Neural cell (in vitro differentiated cells): Measurements from ENCODE around the gene MSI2. TPM values are rescaled to one million over a fixed set of nuclear protein-coding genes. Genes with fewer than 3 reads are reported as not detected.

Experiments used
- H2AFZ ChIP-seq: fragments of 200-600, 300-800 bp; sonication (generic), shearing (Covaris generic); 2 replicates; pipeline ENCODE4 v1.6.0; 2014; ENCODE audit warnings: low read depth, mild to moderate bottlenecking, antibody characterized with exemption, low read length, moderate library complexity
- H3F3A ChIP-seq: fragments of 200-600 bp; shearing (Covaris generic); 2 replicates; pipeline ENCODE4 v1.6.1; 2016; ENCODE audit warnings: mild to moderate bottlenecking, moderate library complexity, mixed read lengths, antibody characterized with exemption, low read length; ENCODE audit not compliant: insufficient read depth, poor library complexity, severe bottlenecking
- H3K27ac ChIP-seq: fragments of 200-600, 300-800 bp; sonication (generic), shearing (Covaris generic); 2 replicates; pipeline ENCODE4 v1.5.1; 2014; ENCODE audit warnings: mild to moderate bottlenecking, low read length, moderate library complexity
- H3K27me3 ChIP-seq: fragments of 300-800, 200-600 bp; sonication (generic), shearing (Covaris generic); 2 replicates; pipeline ENCODE4 v1.6.0; 2014; ENCODE audit warnings: mild to moderate bottlenecking, low read depth, low read length, moderate library complexity; ENCODE audit not compliant: insufficient read depth
- H3K36me3 ChIP-seq: fragments of 300-800, 200-600 bp; sonication (generic), shearing (Covaris generic); 2 replicates; pipeline ENCODE4 v1.5.1; 2014; ENCODE audit warnings: mild to moderate bottlenecking, antibody characterized with exemption, low read length, moderate library complexity; ENCODE audit not compliant: insufficient read depth
- H3K4me2 ChIP-seq: fragments of 300-800, 200-600 bp; sonication (generic), shearing (Covaris generic); 2 replicates; pipeline ENCODE4 v1.6.0; 2014; ENCODE audit warnings: mild to moderate bottlenecking, low read length
- H3K4me3 ChIP-seq: fragments of 300-800, 200-600 bp; sonication (generic), shearing (Covaris generic); 2 replicates; pipeline ENCODE4 v1.5.1; 2014; ENCODE audit warnings: mild to moderate bottlenecking, low read length, moderate library complexity
- H3K79me2 ChIP-seq: fragments of 200-600 bp; shearing (Covaris generic); replicated peaks from 2 replicates; pipeline ENCODE4 v1.6.0; 2014; ENCODE audit warnings: mild to moderate bottlenecking, low read length, moderate library complexity; ENCODE audit not compliant: insufficient read depth
- H3K9ac ChIP-seq: fragments of 300-800, 200-600 bp; sonication (generic), shearing (Covaris generic); 2 replicates; pipeline ENCODE4 v1.6.1; 2016; ENCODE audit warnings: mild to moderate bottlenecking, low read length, mixed read lengths
- H3K9me2 ChIP-seq: fragments of 200-600 bp; shearing (Covaris generic); 2 replicates; pipeline ENCODE4 v1.6.1; 2016; ENCODE audit warnings: mild to moderate bottlenecking, low read length, mixed read lengths; ENCODE audit not compliant: insufficient read depth
- H3K9me3 ChIP-seq: fragments of 200-600, 300-800 bp; sonication (generic), shearing (Covaris generic); 2 replicates; pipeline ENCODE4 v1.6.1; 2016; ENCODE audit warnings: mild to moderate bottlenecking, mixed run types, low read length, moderate library complexity, mixed read lengths
- H4K20me1 ChIP-seq: fragments of 200-600 bp; shearing (Covaris generic); 2 replicates; pipeline ENCODE4 v1.6.1; 2016; ENCODE audit warnings: mild to moderate bottlenecking, mixed run types; ENCODE audit not compliant: insufficient read depth
- EP300 ChIP-seq: fragments of 450-650 bp; conservative IDR thresholded peaks from 2 replicates; pipeline ENCODE4 v1.6.1; 2014; ENCODE audit warnings: antibody characterized with exemption, mild to moderate bottlenecking, moderate library complexity; ENCODE audit not compliant: poor library complexity, severe bottlenecking
- EZH2 ChIP-seq: fragments of 200-600, 300-800 bp; shearing (Covaris generic), sonication (generic); IDR thresholded peaks from 2 replicates; pipeline ENCODE4 v1.6.1; 2014; ENCODE audit warnings: antibody characterized with exemption, low read length, borderline replicate concordance, mild to moderate bottlenecking; ENCODE audit not compliant: insufficient read depth, poor library complexity, severe bottlenecking
- MXI1 ChIP-seq: fragments of 450-650 bp; conservative IDR thresholded peaks from 2 replicates; pipeline ENCODE4 v1.6.1; 2014; ENCODE audit warnings: antibody characterized with exemption, mild to moderate bottlenecking; ENCODE audit not compliant: poor library complexity, severe bottlenecking
- POLR2AphosphoS5 ChIP-seq: IDR thresholded peaks from 2 replicates; pipeline ENCODE4 v1.6.1; 2012
- RAD21 ChIP-seq: fragments of 450-650 bp; conservative IDR thresholded peaks from 2 replicates; pipeline ENCODE4 v1.6.1; 2014; ENCODE audit warnings: antibody characterized with exemption, mild to moderate bottlenecking, moderate library complexity
- SMC3 ChIP-seq: fragments of 450-650 bp; conservative IDR thresholded peaks from 2 replicates; pipeline ENCODE4 v1.6.1; 2014; ENCODE audit warnings: antibody characterized with exemption, mild to moderate bottlenecking, moderate library complexity; ENCODE audit not compliant: poor library complexity
- TAF1 ChIP-seq: IDR thresholded peaks from 2 replicates; pipeline ENCODE4 v1.6.1; 2012; ENCODE audit warnings: low read depth
- polyA plus RNA-seq: library from polyadenylated mRNA; depleted of rRNA; stranded (reverse); fragments of >200 nt; gene quantifications from 2 replicates; pipeline ENCODE4 v1.2.3, GENCODE V29; 2014
- TF ChIP-seq, protein P1 (sequence below): fragments of 450-650 bp; IDR thresholded peaks from 2 replicates; pipeline ENCODE4 v1.5.1; 2014; ENCODE audit warnings: antibody characterized with exemption, mild to moderate bottlenecking, moderate library complexity; ENCODE audit not compliant: poor library complexity, severe bottlenecking
- TF ChIP-seq, protein P2 (sequence below): IDR thresholded peaks from 2 replicates; pipeline ENCODE4 v1.6.1; 2012; ENCODE audit warnings: borderline replicate concordance

The MSI2 gene
- polyA plus RNA-seq, 1 donor from 2014 or later, result 61.4 TPM

GRCh38 chr17:57554826-57555635, 298.7 kb downstream of the MSI2 start:
- peak overlapping the region; percentile 65 for H3K27ac ChIP-seq

DNA sequence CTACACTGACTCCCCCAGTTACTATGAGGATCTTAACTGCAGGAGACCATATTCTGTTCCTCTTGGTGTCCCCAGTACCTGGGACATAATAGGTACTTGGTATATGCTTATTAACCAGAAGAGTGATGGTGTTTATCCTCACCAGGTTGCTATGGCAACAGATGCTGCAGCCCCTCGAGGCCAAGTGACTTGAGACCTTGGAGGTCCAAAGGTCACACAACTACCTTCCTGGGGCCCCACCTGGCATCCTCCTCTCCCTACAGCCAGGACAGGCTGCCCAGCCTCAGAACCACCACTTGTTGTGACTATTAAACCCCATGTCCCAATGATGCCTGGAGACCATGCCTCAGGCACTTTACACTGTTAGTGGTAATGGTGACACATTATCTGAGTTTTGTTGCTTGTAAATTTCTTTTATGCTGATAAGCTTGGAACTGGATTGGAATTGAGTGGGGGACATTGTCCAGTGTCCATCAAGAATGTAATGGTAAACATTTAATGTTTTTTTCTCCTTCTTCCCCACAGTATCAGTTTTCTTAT, 299.4 kb downstream of the MSI2 start:
- H3K9me2 ChIP-seq, result no peaks in the 10 kb centered on the region
- no peaks in the 10 kb centered on the region for H3K9me3 ChIP-seq
- no peak overlapping the region for H3K4me3 ChIP-seq
- no peak overlapping the region for H2AFZ ChIP-seq
- no peaks in the 10 kb centered on the region for H3K27me3 ChIP-seq
- H3K79me2 ChIP-seq, result peaks cover 40% of the 10 kb centered on the region
- no peak overlapping the region for H3K27ac ChIP-seq
- no peak for TF ChIP-seq SMC3
- no peak for TF ChIP-seq POLR2AphosphoS5
- no peak for TF ChIP-seq MXI1
- TF ChIP-seq RAD21, result no peak
- TF ChIP-seq, protein P1, sequence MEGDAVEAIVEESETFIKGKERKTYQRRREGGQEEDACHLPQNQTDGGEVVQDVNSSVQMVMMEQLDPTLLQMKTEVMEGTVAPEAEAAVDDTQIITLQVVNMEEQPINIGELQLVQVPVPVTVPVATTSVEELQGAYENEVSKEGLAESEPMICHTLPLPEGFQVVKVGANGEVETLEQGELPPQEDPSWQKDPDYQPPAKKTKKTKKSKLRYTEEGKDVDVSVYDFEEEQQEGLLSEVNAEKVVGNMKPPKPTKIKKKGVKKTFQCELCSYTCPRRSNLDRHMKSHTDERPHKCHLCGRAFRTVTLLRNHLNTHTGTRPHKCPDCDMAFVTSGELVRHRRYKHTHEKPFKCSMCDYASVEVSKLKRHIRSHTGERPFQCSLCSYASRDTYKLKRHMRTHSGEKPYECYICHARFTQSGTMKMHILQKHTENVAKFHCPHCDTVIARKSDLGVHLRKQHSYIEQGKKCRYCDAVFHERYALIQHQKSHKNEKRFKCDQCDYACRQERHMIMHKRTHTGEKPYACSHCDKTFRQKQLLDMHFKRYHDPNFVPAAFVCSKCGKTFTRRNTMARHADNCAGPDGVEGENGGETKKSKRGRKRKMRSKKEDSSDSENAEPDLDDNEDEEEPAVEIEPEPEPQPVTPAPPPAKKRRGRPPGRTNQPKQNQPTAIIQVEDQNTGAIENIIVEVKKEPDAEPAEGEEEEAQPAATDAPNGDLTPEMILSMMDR, result no peak
- TF ChIP-seq TAF1, result no peak
- TF ChIP-seq, protein P2, sequence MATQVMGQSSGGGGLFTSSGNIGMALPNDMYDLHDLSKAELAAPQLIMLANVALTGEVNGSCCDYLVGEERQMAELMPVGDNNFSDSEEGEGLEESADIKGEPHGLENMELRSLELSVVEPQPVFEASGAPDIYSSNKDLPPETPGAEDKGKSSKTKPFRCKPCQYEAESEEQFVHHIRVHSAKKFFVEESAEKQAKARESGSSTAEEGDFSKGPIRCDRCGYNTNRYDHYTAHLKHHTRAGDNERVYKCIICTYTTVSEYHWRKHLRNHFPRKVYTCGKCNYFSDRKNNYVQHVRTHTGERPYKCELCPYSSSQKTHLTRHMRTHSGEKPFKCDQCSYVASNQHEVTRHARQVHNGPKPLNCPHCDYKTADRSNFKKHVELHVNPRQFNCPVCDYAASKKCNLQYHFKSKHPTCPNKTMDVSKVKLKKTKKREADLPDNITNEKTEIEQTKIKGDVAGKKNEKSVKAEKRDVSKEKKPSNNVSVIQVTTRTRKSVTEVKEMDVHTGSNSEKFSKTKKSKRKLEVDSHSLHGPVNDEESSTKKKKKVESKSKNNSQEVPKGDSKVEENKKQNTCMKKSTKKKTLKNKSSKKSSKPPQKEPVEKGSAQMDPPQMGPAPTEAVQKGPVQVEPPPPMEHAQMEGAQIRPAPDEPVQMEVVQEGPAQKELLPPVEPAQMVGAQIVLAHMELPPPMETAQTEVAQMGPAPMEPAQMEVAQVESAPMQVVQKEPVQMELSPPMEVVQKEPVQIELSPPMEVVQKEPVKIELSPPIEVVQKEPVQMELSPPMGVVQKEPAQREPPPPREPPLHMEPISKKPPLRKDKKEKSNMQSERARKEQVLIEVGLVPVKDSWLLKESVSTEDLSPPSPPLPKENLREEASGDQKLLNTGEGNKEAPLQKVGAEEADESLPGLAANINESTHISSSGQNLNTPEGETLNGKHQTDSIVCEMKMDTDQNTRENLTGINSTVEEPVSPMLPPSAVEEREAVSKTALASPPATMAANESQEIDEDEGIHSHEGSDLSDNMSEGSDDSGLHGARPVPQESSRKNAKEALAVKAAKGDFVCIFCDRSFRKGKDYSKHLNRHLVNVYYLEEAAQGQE, result no peak
- TF ChIP-seq EP300, result no peak
- no peak for TF ChIP-seq EZH2
- no peaks in the 10 kb centered on the region for H4K20me1 ChIP-seq
- H3K36me3 ChIP-seq, result no peaks in the 10 kb centered on the region
- H3K9ac ChIP-seq, result no peak overlapping the region
- peaks cover 4% of the 10 kb centered on the region for H3F3A ChIP-seq
- H3K4me2 ChIP-seq, result no peak overlapping the region

More at GRCh38 chr17:57554826-57555635, 298.7 kb downstream of the MSI2 start:
- H3K4me2 ChIP-seq, result no peak overlapping the region
- H3K4me3 ChIP-seq, result no peak overlapping the region
- peaks cover 4% of the 10 kb centered on the region for H3F3A ChIP-seq
- H3K9ac ChIP-seq, result no peak overlapping the region
- H3K36me3 ChIP-seq, result no peaks in the 10 kb centered on the region
- H3K9me3 ChIP-seq, result no peaks in the 10 kb centered on the region
- no peaks in the 10 kb centered on the region for H3K9me2 ChIP-seq
- no peak for TF ChIP-seq TAF1
- TF ChIP-seq MXI1, result no peak
- no peak for TF ChIP-seq EZH2
- H4K20me1 ChIP-seq, result no peaks in the 10 kb centered on the region
- H2AFZ ChIP-seq, result no peak overlapping the region
- no peaks in the 10 kb centered on the region for H3K27me3 ChIP-seq
- peaks cover 47% of the 10 kb centered on the region for H3K79me2 ChIP-seq
